Lung (tissue), 12 donors: ENCODE data around the gene SEMG2. TPM values are rescaled to one million over a fixed set of nuclear protein-coding genes. Genes with fewer than 3 reads are reported as not detected.

Source experiments
- ATAC-seq: fragments of 200-7000 bp; cut with Tn5 transposase; one replicate; pipeline ENCODE4 v1.9.1; 2020; ENCODE audit warnings: moderate number of reproducible peaks; ENCODE audit not compliant: insufficient read depth, low FRiP score
- DNase-seq, 3 donors: peaks; one replicate each; pipeline ENCODE4 v3.0.0-alpha.2; 2013 to 2017
- H3K27ac ChIP-seq, 2 donors: one replicate each; pipeline ENCODE4 v1.5.1; 2013; ENCODE audit warnings: mild to moderate bottlenecking in 2 of 2, moderate library complexity in 2 of 2, control low read depth in 1 of 2, inconsistent platforms in 1 of 2, low read depth in 1 of 2, low read length in 1 of 2
- H3K27me3 ChIP-seq, 3 donors: one replicate each; pipeline ENCODE4 v1.5.1; 2013; ENCODE audit warnings: low read length in 2 of 3; ENCODE audit not compliant: control insufficient read depth in 3 of 3, insufficient read depth in 3 of 3
- H3K36me3 ChIP-seq, 4 donors: one replicate each; pipeline ENCODE4 v1.5.1; 2013; ENCODE audit warnings: low read length in 4 of 4, mild to moderate bottlenecking in 1 of 4, moderate library complexity in 1 of 4; ENCODE audit not compliant: control insufficient read depth in 4 of 4, insufficient read depth in 4 of 4
- H3K4me1 ChIP-seq, 5 donors: one replicate each; pipeline ENCODE4 v1.5.1; 2013; ENCODE audit warnings: low read length in 5 of 5, mild to moderate bottlenecking in 2 of 5, moderate library complexity in 1 of 5; ENCODE audit not compliant: control insufficient read depth in 5 of 5, insufficient read depth in 5 of 5
- H3K4me3 ChIP-seq: one replicate; pipeline ENCODE4 v1.5.1; 2013; ENCODE audit warnings: mild to moderate bottlenecking, control low read depth, moderate library complexity
- H3K9ac ChIP-seq, 2 donors: one replicate each; pipeline ENCODE4 v1.5.1; 2013; ENCODE audit warnings: low read length in 2 of 2, control low read depth in 1 of 2; ENCODE audit not compliant: insufficient read depth in 1 of 2
- H3K9me3 ChIP-seq, 4 donors: one replicate each; pipeline ENCODE4 v1.5.1; 2013; ENCODE audit warnings: low read length in 3 of 4, mild to moderate bottlenecking in 1 of 4, moderate library complexity in 1 of 4; ENCODE audit not compliant: control insufficient read depth in 4 of 4, insufficient read depth in 3 of 4
- CTCF ChIP-seq: IDR thresholded peaks from 2 replicates; pipeline ENCODE4 v1.5.1; 2012; ENCODE audit warnings: mild to moderate bottlenecking; ENCODE audit errors: control extremely low read depth, extremely low read depth
- WGBS, 2 donors: extraction: QIAGEN DNeasy Blood & Tissue Kit; methylation state at CpG; one replicate each; pipeline ENCODE4 v1.1.7; 2013; 5-methylcytosine and 5-hydroxymethylcytosine counted together
- polyA plus RNA-seq, 2 donors: library from polyadenylated mRNA; stranded (reverse); fragments of 200-250 nt; gene quantifications; one replicate each; pipeline ENCODE4 v1.2.1, GENCODE V29; 2013
- total RNA-seq, 2 donors: library from RNA; depleted of rRNA in 1 of 2; stranded (reverse); fragments of >200 nt in 1 of 2; gene quantifications; one replicate each; pipeline ENCODE4 v1.2.1, GENCODE V29; 2014 to 2021
- donor health status: control.
- donor health status: control.
- donor health status: Bipolar disorder and iron deficiency.
- donor health status: healthy.
- donor health status: DM: yes; HTN: yes; CAD: no.

Gene SEMG2
- total and polyA plus RNA-seq, 4 donors, result not detected

- Histone ChIP-seq H3K4me1 (peaks cover 0 to 15% (median 7%) of the 10 kb centered on the region in 5 donors), H3K4me3 (no peak overlapping the region), H3K9ac (no peak overlapping the region), H3K9me3 (no peaks in the 10 kb centered on the region), H3K27me3 (peaks cover 0 to 4% (median 0%) of the 10 kb centered on the region in 3 donors), H3K36me3 (no peaks in the 10 kb centered on the region), H3K27ac (no peak overlapping the region)
- no peak for TF ChIP-seq CTCF
- ATAC-seq, result no peak
- no peak for DNase-seq
- 63 to 70% methylated on average over 2 of the region's 2 CpGs for WGBS, 2 donors
These were observed 37.5 kb downstream of the SEMG2 start for GRCh38 chr20:45258664-45259063.

GRCh38 chr20:45263556-45264266, 42.5 kb downstream of the SEMG2 start:
- TF ChIP-seq CTCF, result no peak
- Histone ChIP-seq H3K27me3 (peaks cover 0 to 4% (median 2%) of the 10 kb centered on the region in 3 donors), H3K27ac (no peak overlapping the region), H3K36me3 (no peaks in the 10 kb centered on the region), H3K4me3 (no peak overlapping the region), H3K4me1 (peaks cover 0 to 1% (median 0%) of the 10 kb centered on the region in 5 donors), H3K9ac (no peak overlapping the region), H3K9me3 (no peaks in the 10 kb centered on the region)
- DNase-seq (no peak), ATAC-seq (no peak)
- 86 to 90% methylated on average over 3 of the region's 3 CpGs for WGBS, 2 donors

- H3K4me1 ChIP-seq, result peaks cover 0 to 2% (median 0%) of the 10 kb centered on the region in 5 donors
- no peak overlapping the region for H3K4me3 ChIP-seq
- TF ChIP-seq CTCF, result no peak
- H3K9ac ChIP-seq, result no peak overlapping the region
- H3K9me3 ChIP-seq, result no peaks in the 10 kb centered on the region
- no peak overlapping the region for H3K27ac ChIP-seq
- DNase-seq (no peak), ATAC-seq (no peak)
- no peaks in the 10 kb centered on the region for H3K36me3 ChIP-seq
- H3K27me3 ChIP-seq, result peaks cover 0 to 2% (median 0%) of the 10 kb centered on the region in 3 donors
These were observed 45.8 kb downstream of the SEMG2 start for GRCh38 chr20:45266977-45267376.

GRCh38 chr20:45268531-45268930, 47.4 kb downstream of the SEMG2 start:
- DNase-seq, result no peak
- Histone ChIP-seq H3K4me1 (peaks cover 0 to 2% (median 0%) of the 10 kb centered on the region in 5 donors), H3K4me3 (no peak overlapping the region), H3K9me3 (no peaks in the 10 kb centered on the region), H3K9ac (no peak overlapping the region), H3K36me3 (no peaks in the 10 kb centered on the region), H3K27me3 (peaks cover 0 to 2% (median 0%) of the 10 kb centered on the region in 3 donors), H3K27ac (no peak overlapping the region)
- 69 to 85% methylated on average over 3 of the region's 3 CpGs for WGBS, 2 donors
- TF ChIP-seq CTCF, result no peak
- ATAC-seq, result no peak
